NCI-H2227 treated with DMSO at 0.1 percent for 48 hours (cell line): Measurements from ENCODE around the gene DMAP1.

Experiments
- DNase-seq: peaks from one replicate; lab custom pipeline; 2025; lab: John Stamatoyannopoulos, UW

Gene DMAP1

DNA sequence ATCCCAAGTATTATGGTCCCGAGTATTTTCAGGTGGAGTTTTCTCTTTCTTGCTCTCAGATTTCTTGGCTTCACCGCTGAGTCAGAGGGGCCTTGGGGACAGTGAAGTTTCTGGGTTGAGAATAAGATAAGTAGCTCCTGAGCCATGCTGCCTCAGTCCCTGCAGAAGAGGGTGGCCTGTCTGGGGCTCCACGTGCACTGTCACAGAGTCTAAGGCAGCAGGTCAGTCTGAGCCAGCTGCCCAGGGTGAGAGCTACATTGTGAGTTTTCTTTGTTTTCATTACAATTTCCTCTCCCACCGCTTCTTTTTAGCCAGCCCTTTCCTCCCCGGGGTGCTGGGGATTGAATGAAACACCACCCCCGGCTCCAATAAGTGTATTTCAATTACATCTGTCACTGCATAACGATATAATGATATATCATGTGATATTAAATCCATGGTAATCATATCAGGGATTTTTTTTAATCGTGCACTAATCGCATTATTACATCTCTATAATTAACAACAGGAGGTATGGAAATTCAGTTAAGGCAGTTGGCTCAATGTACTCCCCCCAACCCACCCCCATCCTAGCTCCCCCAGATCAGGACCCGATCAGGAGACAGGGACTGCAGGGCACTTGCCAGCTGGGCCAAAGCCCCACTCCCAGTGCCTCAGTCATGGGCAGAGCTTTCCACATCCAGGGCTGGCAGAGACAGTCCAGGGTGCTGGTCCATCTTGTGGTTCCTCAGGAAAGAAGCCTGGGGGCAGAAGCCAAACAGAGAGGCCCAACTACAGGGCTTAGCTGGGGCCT is 43.7 kb downstream of the DMAP1 start:
- no peak for DNase-seq

DNA sequence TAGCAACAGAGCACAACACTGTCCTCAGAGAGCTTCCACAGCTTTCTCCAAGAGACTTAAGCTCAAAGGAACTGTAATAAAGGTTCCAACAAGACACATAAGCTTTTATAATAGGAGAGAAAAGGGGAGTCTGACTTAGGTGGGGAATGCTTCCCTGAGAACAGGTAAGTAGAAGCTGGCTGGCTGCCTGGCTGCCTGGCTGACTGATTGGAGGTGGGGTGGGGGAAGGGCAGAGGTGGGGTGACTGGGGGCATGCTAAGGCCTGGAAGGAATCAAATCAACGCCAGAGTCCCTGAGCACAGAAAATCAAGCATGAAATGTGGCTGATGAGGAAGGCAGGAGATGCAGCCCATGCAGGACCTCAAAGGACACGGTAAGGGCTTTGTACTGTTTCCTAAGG is 45.8 kb downstream of the DMAP1 start:
- no peak for DNase-seq

DNA sequence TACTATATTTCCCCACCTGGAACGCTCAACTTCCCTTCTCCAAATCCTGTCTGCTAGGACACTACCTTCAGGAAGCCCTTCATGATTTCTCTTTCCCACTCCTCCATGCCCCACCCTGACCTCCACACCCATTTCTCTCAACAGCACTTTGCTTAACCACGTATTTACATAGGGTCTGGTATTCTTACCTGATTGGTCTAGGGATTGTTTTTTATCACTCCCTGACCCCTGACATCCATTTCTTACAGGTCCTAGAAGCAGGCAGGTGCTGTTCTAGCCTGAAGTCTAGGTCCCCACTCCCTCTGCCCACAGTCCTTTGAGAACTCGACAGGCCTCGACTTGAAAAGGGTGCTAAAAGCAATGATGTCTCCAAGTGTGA is 47.5 kb downstream of the DMAP1 start:
- DNase-seq = no peak

DNA sequence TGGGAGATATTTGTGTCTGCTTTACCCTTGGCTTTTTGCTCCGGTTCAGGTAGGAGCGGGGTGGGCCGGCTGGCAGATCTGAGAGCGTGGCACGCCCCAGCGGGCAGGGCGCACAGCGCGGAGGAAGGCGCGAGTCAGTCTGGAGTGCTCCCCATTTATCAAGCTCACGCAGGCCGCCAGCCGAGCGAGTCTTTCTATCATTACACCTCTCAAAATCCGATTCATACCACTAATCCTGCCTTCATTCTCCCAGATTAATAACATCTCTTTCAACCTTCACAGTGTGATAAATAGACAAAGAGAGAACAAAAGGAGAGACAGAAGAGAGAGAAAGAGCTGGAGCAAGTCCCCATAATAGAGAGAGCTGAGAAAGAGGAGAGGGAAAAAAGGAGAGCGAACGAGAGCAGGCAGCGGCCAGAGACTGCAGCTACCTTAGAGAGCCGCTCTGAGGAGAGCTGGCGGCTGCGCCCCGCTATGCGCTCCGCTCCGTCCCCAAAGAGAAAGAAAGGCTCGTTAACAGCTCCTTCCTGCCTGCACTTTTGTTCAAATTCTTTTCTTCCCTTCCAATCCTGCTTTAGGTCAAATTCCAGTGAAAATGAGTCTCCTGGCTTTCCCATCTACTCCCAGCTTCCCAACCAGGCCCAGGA is 48.0 kb downstream of the DMAP1 start:
- no peak for DNase-seq

DNA sequence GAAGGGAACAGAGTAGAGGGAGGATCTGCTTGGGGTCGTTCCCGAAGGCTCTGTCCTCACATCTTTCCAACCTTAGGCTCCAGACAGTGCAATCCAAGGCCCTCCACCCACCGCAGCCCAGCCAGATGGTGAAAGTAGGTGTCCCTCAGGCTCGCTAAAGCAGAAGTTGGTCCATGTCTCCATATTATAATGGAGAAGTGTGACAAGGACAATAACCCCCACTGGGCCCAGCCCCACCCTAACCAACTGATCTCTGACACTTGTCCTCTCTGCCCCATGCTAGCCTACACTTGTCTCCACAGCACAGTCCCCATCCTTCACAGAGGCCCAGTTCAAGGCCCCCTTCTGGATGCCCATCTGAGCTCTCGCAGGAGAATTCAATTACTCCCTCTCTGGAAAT is 48.7 kb downstream of the DMAP1 start:
- DNase-seq = no peak

DNA sequence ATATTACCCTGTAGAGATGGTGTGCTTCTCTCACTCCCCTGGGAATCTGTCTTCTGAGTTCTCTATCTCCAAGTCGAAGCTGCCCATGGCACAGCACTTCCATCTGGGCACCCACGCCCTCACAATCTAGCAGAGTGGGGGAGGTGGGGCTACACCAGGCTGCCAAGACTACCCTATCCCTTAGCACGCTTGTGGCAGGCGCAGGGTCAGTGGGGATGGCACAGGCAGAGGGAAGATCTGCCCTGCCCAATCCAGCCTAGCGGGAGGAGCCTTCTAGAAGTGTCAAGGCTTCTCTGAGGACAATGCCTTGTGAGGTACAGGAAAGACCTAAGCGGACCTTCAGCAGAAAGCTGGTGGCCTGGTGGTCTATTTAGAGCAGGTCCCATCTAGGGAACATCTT is 49.1 kb downstream of the DMAP1 start:
- no peak for DNase-seq

DNA sequence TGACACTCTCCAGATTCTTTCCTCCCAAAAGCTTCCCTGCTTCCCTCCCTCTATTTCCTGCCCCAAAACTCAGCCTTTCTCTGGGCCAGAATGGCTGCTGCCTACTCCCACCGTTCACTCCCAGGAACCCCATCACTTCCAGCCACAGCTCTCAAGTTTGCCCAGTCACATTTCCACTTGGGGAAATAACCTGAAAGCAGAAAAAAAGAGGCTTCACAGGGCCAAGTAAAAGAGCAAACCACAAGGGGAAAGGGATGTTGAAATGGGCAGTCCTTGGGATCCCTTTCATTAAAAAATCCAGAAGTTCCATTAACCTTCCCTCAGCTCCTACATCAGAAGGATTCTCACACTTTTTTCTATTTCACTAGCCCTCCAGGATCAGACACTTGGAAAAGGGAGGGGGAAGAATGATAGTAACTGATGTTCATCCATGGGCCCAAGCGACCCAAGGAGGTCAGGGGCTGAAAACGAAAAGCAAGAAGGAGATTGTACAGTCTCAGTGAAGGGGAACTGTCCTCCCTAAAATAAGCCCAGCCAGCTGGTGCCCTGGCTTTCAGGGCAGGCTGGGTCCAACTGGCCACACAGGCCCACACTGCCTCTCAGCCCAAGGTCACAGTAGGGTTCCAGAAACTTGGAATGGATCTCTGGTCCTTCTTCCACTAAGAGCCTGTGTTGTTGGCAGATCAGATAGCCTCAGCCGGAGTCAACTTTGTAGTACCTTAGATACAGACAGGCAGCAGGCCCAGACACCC is 49.7 kb downstream of the DMAP1 start:
- no peak for DNase-seq

DNA sequence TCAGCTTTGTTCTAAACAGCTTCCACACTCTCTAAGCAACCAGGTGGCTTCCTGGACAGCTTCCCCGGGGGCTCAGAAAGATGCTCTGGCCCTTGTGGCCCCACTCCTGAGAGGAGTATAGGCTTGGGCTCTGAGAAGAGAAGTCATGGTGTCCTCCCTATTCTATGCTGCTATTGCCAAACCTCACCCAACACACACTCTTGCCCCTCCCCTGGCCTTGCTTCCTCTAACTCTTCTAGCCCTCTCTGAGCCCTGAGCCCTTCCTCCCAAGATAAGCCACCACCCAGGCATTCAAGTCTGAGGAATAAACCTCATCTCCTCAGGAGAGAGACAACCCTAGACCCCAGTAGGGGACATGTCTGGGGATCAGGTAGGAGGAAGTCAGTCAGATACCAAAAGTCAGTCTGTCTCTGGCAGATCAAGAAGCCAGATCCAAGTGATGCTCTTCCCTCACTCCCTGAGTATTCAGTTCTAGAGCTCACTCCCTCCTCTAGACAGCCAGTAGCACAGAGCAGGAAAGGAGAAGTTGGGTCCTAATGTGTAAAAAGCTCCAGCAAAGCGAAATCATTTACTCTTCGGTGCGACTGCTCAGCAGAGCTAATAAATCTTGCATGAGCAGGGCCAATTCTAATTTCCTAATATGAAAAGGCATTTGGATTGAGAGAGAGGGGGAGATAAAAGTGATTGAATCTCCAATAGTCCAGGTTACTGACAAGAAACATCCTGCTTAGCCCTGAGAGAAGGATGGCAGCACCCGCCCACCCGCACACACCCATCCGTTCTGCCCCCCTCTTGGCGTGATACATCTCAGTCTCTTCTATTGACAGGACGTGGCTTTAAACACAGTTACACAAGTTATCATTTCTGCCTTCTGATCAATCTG is 50.5 kb downstream of the DMAP1 start:
- DNase-seq = no peak

DNA sequence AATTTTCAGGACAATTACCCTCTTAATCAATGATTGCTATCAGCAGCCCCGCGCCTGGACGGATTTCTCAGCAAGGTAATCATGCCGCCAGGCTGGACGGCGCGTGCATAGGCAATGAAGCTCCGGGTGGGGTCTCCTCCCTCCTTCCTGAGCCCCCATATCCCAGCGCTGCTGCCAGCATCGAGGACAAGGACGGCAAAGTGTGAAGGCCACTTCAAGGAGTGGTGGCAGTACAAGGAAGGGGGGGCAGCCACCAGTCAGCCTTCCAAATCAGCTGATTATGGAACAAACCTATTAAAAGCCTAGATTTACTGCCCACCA is 51.1 kb downstream of the DMAP1 start:
- DNase-seq = no peak

DNA sequence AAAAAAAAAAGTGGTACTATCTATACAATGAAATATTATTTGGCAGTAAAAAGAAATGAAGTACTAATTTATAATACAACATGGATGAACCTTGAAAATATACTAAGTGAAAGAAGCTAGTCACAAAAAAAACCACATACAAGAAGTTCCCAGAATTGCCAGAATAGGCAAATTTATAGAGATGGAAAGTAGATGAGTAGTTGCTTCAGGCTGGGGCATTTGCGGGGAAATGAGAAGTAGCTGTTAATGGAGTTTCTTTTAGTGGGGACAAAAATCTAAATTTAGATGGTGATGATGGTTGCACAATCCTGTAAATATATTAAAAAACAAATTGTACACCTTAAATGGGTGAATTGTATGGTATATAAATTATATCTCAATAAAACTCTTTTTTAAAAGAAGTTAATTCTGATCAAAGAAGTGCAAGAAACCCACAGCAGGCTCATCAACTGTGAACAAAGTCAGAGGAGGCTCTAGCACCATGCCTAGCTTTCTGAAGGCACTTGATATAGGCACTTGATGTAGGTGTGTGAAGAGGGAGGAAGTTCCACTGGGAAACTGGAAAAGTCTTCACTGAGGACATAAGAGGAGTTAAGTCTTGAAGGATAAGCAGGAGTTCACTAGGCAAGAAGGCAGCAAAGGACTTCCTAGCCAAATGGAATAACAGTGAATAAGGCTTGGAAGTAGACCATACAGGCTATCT is 52.5 kb downstream of the DMAP1 start:
- no peak for DNase-seq

DNA sequence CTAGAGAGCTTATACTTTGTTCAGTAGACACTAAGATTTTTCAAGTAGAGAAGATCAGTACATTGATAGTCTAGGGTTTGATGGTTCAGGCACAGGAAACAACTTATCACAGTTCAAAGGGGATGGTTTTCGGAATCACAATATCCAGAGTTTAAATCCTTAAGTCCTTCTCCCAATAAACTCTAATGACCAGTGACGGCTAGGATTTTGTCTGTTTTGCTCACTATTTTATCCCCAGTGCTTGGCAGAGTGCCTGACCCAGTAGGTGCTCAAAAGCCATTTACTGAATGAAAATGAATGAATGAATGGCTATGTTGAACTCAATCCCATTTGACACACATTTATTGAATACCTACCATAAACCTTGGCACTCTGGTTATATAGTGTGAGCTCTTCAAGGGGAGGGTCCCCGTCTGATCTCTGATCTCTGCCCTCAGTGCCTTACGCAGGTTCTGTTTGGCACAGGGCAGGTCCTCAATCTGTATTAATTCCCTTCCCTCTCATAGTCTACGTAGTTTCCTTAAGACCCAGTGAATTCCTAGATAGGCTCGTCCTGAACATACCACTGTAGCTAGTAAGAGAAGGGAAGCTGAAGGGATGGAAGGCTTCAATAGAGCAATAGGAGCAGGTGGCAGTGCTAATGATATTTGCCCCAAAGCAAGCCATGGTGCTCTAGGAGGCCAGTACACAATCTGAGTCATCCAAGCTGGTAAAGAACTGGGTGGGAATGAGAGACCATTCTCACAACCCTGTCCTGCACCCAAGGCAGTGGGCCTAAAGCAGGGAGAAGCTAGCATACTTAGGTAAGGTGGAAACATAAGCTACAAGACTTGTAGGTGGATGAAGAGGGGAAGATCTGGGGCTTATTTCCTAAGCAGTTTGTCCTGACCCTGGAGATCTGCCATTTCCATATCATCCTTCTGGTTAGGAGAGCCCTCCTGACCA is 53.4 kb downstream of the DMAP1 start:
- no peak for DNase-seq

DNA sequence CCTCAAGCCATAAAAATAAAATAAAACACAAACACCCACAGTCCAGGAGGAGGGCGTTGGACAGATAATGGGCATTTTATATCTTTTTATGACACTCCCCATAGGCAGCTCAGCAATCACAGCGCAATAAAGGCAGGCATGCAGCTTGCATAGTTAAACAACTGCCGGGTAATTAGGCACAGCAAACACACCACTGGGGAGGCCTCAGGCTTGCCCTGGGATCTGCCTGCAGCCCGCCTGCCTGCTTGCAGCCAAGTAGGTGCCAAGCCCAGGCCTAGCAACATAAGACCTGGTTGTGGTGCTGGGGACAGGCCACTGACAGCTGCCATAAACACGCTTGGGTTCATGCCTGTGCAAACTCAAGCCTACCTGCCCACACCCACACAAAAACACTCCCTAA is 54.2 kb downstream of the DMAP1 start:
- no peak for DNase-seq

DNA sequence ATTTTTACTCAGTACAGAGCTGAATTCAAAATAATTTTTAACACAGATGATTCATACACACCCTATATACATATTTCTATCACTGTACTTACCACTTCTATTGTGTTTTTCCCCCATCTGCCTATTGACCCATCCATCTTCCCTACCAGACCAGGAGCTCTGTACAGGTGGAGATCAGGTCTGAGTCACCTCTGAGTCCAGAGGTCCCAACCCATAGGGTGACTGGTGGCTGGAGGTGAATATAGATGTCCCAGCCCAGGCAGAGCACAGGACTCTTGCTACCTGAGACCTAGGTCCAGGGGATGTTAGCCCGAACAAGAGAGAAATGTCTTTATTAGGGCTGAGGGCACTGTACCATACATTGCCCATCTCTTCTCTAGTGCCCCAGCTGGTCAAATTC is 54.8 kb downstream of the DMAP1 start:
- DNase-seq = no peak
